ENCODE results near the gene SFSWAP. TPM values are rescaled to one million over a fixed set of nuclear protein-coding genes. Genes with fewer than 3 reads are reported as not detected.

The SFSWAP gene
- total and polyA plus RNA-seq, 2 of the 8 experiments (the other 6 are each of a cell fraction or from before 2014, with no cell fraction given), result 36.5 to 49.5 TPM

DNA sequence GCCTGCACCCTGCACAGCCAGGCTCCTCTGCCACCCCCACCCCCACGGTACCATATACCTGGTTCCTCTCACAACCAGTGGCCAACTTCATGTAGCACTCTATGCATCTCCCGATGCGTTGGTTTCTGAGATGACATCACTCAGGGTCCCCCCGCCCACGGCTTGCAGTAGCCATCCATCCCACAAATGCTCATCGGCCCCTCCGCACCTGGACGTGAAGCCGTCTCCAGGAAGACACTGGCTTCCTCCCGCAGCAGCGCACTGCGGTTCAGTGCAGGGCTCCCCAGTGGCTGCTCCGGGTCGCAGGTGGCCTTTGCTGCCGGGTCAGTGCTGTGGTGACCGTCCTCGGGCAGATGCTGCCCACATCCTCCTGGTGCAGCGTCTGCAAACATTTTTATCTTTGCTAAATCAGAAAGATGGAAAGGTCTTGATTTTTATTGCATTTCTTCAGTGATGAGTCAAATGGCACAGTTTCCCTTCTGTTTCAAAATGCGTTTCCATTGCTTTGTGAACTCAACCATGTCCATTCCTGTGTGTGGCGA is 89.8 kb downstream of the SFSWAP start:
- Histone ChIP-seq H4K8ac (ENCODE audit: extremely low read depth, insufficient read depth, low read length) (no peak overlapping the region), H3K23ac (ENCODE audit: insufficient read length) (no peak overlapping the region), H2BK20ac (ENCODE audit: low read length) (no peak overlapping the region), H3K18ac (ENCODE audit: extremely low read depth, low read length) (no peak overlapping the region), H2BK15ac (ENCODE audit: low read length) (no peak overlapping the region), H3K4ac (replicated peaks; ENCODE audit: insufficient read length, low read depth, low read length) (no peak overlapping the region), H3K4me1 (replicated peaks in 1 of 4; ENCODE audit: control insufficient read depth in 3 of 4, insufficient read depth in 4 of 4, low read length in 3 of 4) (peaks cover 0 to 8% (median 5%) of the 10 kb centered on the region in 4 experiments; a peak in 6 of 7 replicates), H2BK12ac (ENCODE audit: low read depth, low read length) (no peak overlapping the region), H4K20me1 (replicated peaks in 1 of 2; ENCODE audit: control insufficient read depth in 1 of 2, insufficient read depth in 2 of 2, low read length in 2 of 2) (no peaks in the 10 kb centered on the region), H3K27ac (ENCODE audit: low read depth, low read length) (no peak overlapping the region), H3K79me2 (ENCODE audit: control insufficient read depth in 1 of 2, insufficient read depth in 2 of 2, low read length in 2 of 2) (no peaks in the 10 kb centered on the region), H2AFZ (ENCODE audit: low read length) (no peak overlapping the region), H3K23me2 (ENCODE audit: low read depth, low read length) (no peaks in the 10 kb centered on the region), H3K9me3 (ENCODE audit: insufficient read depth in 2 of 2, low read depth in 1 of 2, low read length in 1 of 2) (no peaks in the 10 kb centered on the region; a peak in 1 of 4 replicates), H2AK5ac (ENCODE audit: low read depth, low read length) (no peak overlapping the region), H4K5ac (ENCODE audit: insufficient read length, low read depth, low read length) (no peak overlapping the region), H3K27me3 (replicated peaks in 1 of 4; ENCODE audit: control insufficient read depth in 3 of 4, extremely low read depth in 1 of 4, insufficient read depth in 3 of 4, low read length in 3 of 4) (no peaks in the 10 kb centered on the region), H3K9ac (replicated peaks in 1 of 4; ENCODE audit: extremely low read depth in 1 of 4, low read depth in 3 of 4, low read length in 3 of 4) (no peak overlapping the region), H3K14ac (ENCODE audit: insufficient read length) (no peak overlapping the region), H3K4me2 (ENCODE audit: insufficient read depth in 1 of 2, low read depth in 2 of 2, low read length in 2 of 2) (no peak overlapping the region), H3K56ac (replicated peaks; ENCODE audit: insufficient read length, low read depth, low read length) (no peak overlapping the region), H3K36me3 (ENCODE audit: control insufficient read depth in 2 of 4, insufficient read depth in 4 of 4, low read length in 3 of 4) (peaks cover 2 to 13% (median 6%) of the 10 kb centered on the region in 4 experiments; a peak in 6 of 8 replicates), H3K4me3 (ENCODE audit: extremely low read depth in 1 of 4, insufficient read depth in 2 of 4, low read depth in 3 of 4, low read length in 4 of 4) (no peak overlapping the region), H3K79me1 (ENCODE audit: low read depth, low read length) (no peaks in the 10 kb centered on the region), H2BK120ac (replicated peaks; ENCODE audit: low read depth, low read length) (no peak overlapping the region), H2BK5ac (ENCODE audit: low read depth, low read length) (no peak overlapping the region; the same call in 1 of the 2 replicates), H4K91ac (replicated peaks; ENCODE audit: insufficient read length, low read length) (no peak overlapping the region)
- TF ChIP-seq, protein P1, sequence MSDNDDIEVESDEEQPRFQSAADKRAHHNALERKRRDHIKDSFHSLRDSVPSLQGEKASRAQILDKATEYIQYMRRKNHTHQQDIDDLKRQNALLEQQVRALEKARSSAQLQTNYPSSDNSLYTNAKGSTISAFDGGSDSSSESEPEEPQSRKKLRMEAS (IDR thresholded peaks at IDR 0.05), result no peak
- TF ChIP-seq KDM1A (IDR thresholded peaks at IDR 0.05; ENCODE audit: borderline replicate concordance, low read length) (no peak), TAF1 (IDR thresholded peaks at IDR 0.05; ENCODE audit: low read depth, low read length) (no peak), SP4 (IDR thresholded peaks at IDR 0.05; ENCODE audit: low read length) (no peak)
- no peak for FAIRE-seq
- ChIA-PET CTCF (ENCODE audit: partially characterized antibody) (no interaction called here), POLR2A (ENCODE audit: partially characterized antibody) (no interaction called here)
- 91% methylated on average over 20 of the region's 20 CpGs; no CpG with 5 or more reads in 1 of the 2 experiments for WGBS, 2 experiments (ENCODE audit: extremely low coverage in 1 of 2, insufficient coverage in 1 of 2, insufficient read length in 1 of 2, insufficient replicate concordance in 2 of 2, low coverage in 1 of 2, low lambda C conversion rate in 2 of 2, missing lambda C conversion rate in 1 of 2)
- DNase-seq (ENCODE audit: low read depth in 1 of 2, low spot score in 2 of 2), result no peak
